IMR-90 (cell line): ENCODE measurements around the gene ARTN.

Experiments used
- BHLHE40 ChIP-seq: fragments of 150-350 bp; IDR thresholded peaks from 2 replicates; pipeline ENCODE4 v1.6.1; 2016; ENCODE audit warnings: mild to moderate bottlenecking, low read depth, low read length
- FOS ChIP-seq: fragments of 150-350 bp; IDR thresholded peaks from 2 replicates; pipeline ENCODE4 v1.6.1; 2016; ENCODE audit warnings: low read depth, low read length
- MAFK ChIP-seq: IDR thresholded peaks from 2 replicates; pipeline ENCODE4 v1.6.1; 2012; ENCODE audit warnings: low read depth, low read length, improper control_type of control experiment
- MAZ ChIP-seq: IDR thresholded peaks from 2 replicates; pipeline ENCODE4 v1.6.1; 2012; ENCODE audit warnings: low read depth, mild to moderate bottlenecking, low read length, improper control_type of control experiment, moderate library complexity, borderline replicate concordance
- MXI1 ChIP-seq: IDR thresholded peaks from 2 replicates; pipeline ENCODE4 v1.6.1; 2012; ENCODE audit warnings: low read depth, mild to moderate bottlenecking, low read length, moderate library complexity, borderline replicate concordance
- RAD21 ChIP-seq: IDR thresholded peaks from 2 replicates; pipeline ENCODE4 v1.6.1; 2012; ENCODE audit warnings: low read length, improper control_type of control experiment
- RCOR1 ChIP-seq: IDR thresholded peaks from 2 replicates; pipeline ENCODE4 v1.6.1; 2012; ENCODE audit warnings: mild to moderate bottlenecking, low read length, improper control_type of control experiment; ENCODE audit not compliant: insufficient replicate concordance
- TF ChIP-seq, protein P1 (sequence below): conservative IDR thresholded peaks from 2 replicates; pipeline ENCODE4 v1.5.1; 2012; ENCODE audit warnings: mild to moderate bottlenecking, low read depth, low read length, improper control_type of control experiment

DNA sequence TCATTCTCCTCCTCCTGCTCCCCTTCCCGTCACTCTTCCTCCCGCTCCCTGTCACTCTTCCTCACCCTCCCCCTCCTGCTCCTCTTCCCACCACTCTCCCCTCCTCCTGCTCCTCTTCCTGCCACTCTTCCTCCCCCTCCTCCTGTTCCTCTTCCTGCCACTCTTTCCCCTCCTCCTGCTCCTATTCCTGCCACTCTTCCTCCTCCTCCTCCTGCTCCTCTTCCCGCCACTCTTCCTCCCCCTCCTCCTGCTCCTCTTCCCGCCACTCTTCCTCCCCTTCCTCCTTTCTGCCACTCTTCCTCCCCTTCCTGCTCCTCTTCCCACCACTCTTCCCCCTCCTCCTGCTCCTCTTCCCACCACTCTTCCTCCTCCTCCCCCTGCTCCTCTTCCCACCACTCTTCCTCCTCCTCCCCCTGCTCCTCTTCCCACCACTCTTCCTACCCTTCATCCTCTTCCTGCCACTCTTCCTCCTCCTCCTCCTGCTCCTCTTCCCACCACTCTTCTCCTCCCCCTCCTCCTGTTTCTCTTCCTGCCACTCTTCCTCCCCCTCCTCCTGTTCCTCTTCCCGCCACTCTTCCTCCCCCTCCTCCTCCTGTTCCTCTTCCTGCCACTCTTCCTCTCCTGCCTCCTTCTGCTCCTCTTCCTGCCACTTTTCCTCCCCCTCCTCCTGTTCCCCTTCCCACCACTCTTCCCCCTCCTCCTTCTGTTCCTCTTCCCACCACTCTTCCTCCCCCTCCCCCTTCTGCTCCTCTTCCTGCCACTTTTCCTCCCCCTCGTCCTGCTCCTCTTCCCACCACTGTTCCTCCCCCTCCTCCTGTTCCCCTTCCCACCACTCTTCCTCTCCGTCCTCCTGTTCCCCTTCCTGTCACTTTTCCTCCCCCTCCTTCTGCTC is 28.7 kb upstream of the ARTN start:
- TF ChIP-seq, protein P1, sequence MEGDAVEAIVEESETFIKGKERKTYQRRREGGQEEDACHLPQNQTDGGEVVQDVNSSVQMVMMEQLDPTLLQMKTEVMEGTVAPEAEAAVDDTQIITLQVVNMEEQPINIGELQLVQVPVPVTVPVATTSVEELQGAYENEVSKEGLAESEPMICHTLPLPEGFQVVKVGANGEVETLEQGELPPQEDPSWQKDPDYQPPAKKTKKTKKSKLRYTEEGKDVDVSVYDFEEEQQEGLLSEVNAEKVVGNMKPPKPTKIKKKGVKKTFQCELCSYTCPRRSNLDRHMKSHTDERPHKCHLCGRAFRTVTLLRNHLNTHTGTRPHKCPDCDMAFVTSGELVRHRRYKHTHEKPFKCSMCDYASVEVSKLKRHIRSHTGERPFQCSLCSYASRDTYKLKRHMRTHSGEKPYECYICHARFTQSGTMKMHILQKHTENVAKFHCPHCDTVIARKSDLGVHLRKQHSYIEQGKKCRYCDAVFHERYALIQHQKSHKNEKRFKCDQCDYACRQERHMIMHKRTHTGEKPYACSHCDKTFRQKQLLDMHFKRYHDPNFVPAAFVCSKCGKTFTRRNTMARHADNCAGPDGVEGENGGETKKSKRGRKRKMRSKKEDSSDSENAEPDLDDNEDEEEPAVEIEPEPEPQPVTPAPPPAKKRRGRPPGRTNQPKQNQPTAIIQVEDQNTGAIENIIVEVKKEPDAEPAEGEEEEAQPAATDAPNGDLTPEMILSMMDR, result no peak
- TF ChIP-seq RCOR1, result no peak
- TF ChIP-seq MAZ, result no peak
- no peak for TF ChIP-seq RAD21
- TF ChIP-seq MXI1, result no peak
- no peak for TF ChIP-seq FOS
- no peak for TF ChIP-seq MAFK
- no peak for TF ChIP-seq BHLHE40
